GM12892 (cell line): ENCODE measurements around the gene TRIM26.

Experiments
- POLR2A ChIP-seq: IDR thresholded peaks from 2 replicates; pipeline ENCODE4 v1.6.1; 2011; ENCODE audit warnings: low read depth, low read length, control low read depth
- POLR2AphosphoS5 ChIP-seq: IDR thresholded peaks from 2 replicates; pipeline ENCODE4 v1.6.1; 2011; ENCODE audit warnings: low read depth, low read length, control low read depth
- TAF1 ChIP-seq: IDR thresholded peaks from 2 replicates; pipeline ENCODE4 v1.6.1; 2011; ENCODE audit warnings: low read depth, mild to moderate bottlenecking, control low read depth, low read length, borderline replicate concordance

GRCh38 chr6:30147096-30147495 is 66.1 kb downstream of the TRIM26 start:
- TF ChIP-seq POLR2AphosphoS5 (no peak), POLR2A (no peak), TAF1 (no peak)
